Thoracic aorta (tissue), 2 donors: Measurements from ENCODE around the gene ERBB4. TPM values are rescaled to one million over a fixed set of nuclear protein-coding genes. Genes with fewer than 3 reads are reported as not detected.

Source experiments
- ATAC-seq: fragments of 150-250 bp; one replicate; pipeline ENCODE4 v1.8.0; 2017; ENCODE audit warnings: low read depth; ENCODE audit not compliant: insufficient number of reproducible peaks, low FRiP score
- DNase-seq: peaks from one replicate; pipeline ENCODE4 v3.0.0-alpha.2; 2020; ENCODE audit warnings: low spot score
- H3K27ac ChIP-seq, 2 donors: fragments of 200-600 bp; sonication (generic); 1 replicate in 1 of 2; 2 replicates in 1 of 2; pipeline ENCODE4 v1.5.1; 2016; ENCODE audit warnings: mild to moderate bottlenecking in 2 of 2, moderate library complexity in 2 of 2
- H3K27me3 ChIP-seq: fragments of 200-600 bp; sonication (generic); replicated peaks from 2 replicates; pipeline ENCODE4 v1.6.0; 2016; ENCODE audit warnings: mild to moderate bottlenecking; ENCODE audit not compliant: insufficient read depth
- H3K36me3 ChIP-seq: fragments of 200-600 bp; sonication (generic); one replicate; pipeline ENCODE4 v1.5.1; 2016
- H3K4me1 ChIP-seq, 2 donors: fragments of 200-600 bp; sonication (generic); 1 replicate in 1 of 2; 2 replicates in 1 of 2; pipeline versions ENCODE4 v1.5.1 to v1.6.0; 2016; ENCODE audit warnings: low read depth in 2 of 2, mild to moderate bottlenecking in 1 of 2; ENCODE audit not compliant: control insufficient read depth in 1 of 2
- H3K4me3 ChIP-seq: fragments of 200-600 bp; sonication (generic); 2 replicates; pipeline ENCODE4 v1.5.1; 2016; ENCODE audit warnings: mild to moderate bottlenecking
- H3K9me3 ChIP-seq: fragments of 200-600 bp; sonication (generic); 2 replicates; pipeline ENCODE4 v1.5.1; 2016
- CTCF ChIP-seq: fragments of 200-600 bp; sonication (generic); IDR thresholded peaks from one replicate; pipeline ENCODE4 v1.5.1; 2019; ENCODE audit warnings: antibody characterized with exemption
- total RNA-seq, 2 donors: library from RNA; depleted of rRNA; stranded (reverse); fragments of >200 nt; gene quantifications; one replicate each; pipeline versions ENCODE4 v1.1.0 to v1.2.3, GENCODE V29; 2016

Gene ERBB4
- total RNA-seq, 2 donors from 2014 or later = 15.7 to 29.3 TPM

GRCh38 chr2:211877061-211877460 lies 661.5 kb downstream of the ERBB4 start:
- H3K4me1 ChIP-seq = no peaks in the 10 kb centered on the region
- H3K27me3 ChIP-seq = no peaks in the 10 kb centered on the region
- H3K9me3 ChIP-seq = no peaks in the 10 kb centered on the region
- TF ChIP-seq CTCF = no peak
- no peak overlapping the region for H3K4me3 ChIP-seq
- no peak for ATAC-seq
- H3K36me3 ChIP-seq = no peaks in the 10 kb centered on the region
- no peak overlapping the region for H3K27ac ChIP-seq
- no peak for DNase-seq

GRCh38 chr2:211875488-211875887 lies 663.1 kb downstream of the ERBB4 start:
- no peak overlapping the region for H3K4me3 ChIP-seq
- DNase-seq = no peak
- no peak for ATAC-seq
- H3K27me3 ChIP-seq = no peaks in the 10 kb centered on the region
- H3K36me3 ChIP-seq = no peaks in the 10 kb centered on the region
- TF ChIP-seq CTCF = no peak
- no peaks in the 10 kb centered on the region for H3K9me3 ChIP-seq
- H3K4me1 ChIP-seq = no peaks in the 10 kb centered on the region
- no peak overlapping the region for H3K27ac ChIP-seq

GRCh38 chr2:211868996-211869533 lies 669.5 kb downstream of the ERBB4 start:
- no peak overlapping the region for H3K4me3 ChIP-seq
- no peak overlapping the region for H3K27ac ChIP-seq
- DNase-seq (no peak), ATAC-seq (no peak)
- no peaks in the 10 kb centered on the region for H3K27me3 ChIP-seq
- no peak for TF ChIP-seq CTCF
- H3K36me3 ChIP-seq = no peaks in the 10 kb centered on the region
- H3K9me3 ChIP-seq = no peaks in the 10 kb centered on the region
- no peaks in the 10 kb centered on the region for H3K4me1 ChIP-seq

GRCh38 chr2:211867845-211868451 lies 670.7 kb downstream of the ERBB4 start:
- no peaks in the 10 kb centered on the region for H3K27me3 ChIP-seq
- no peak for ATAC-seq
- TF ChIP-seq CTCF = no peak
- H3K4me1 ChIP-seq = no peaks in the 10 kb centered on the region
- no peaks in the 10 kb centered on the region for H3K9me3 ChIP-seq
- H3K4me3 ChIP-seq = no peak overlapping the region
- no peak for DNase-seq
- H3K27ac ChIP-seq = no peak overlapping the region
- H3K36me3 ChIP-seq = no peaks in the 10 kb centered on the region

- no peak for ATAC-seq
- DNase-seq = no peak
- H3K4me1 ChIP-seq = no peaks in the 10 kb centered on the region
- no peak for TF ChIP-seq CTCF
- H3K36me3 ChIP-seq = no peaks in the 10 kb centered on the region
- H3K9me3 ChIP-seq = no peaks in the 10 kb centered on the region
- H3K4me3 ChIP-seq = no peak overlapping the region
- H3K27ac ChIP-seq = no peak overlapping the region
- no peaks in the 10 kb centered on the region for H3K27me3 ChIP-seq
These were observed 674.3 kb downstream of the ERBB4 start for GRCh38 chr2:211864328-211864727.
